ENCODE measurements around the gene UGT1A8.
"Not testable (repeated sequence)": the region's sequence is repeated elsewhere in the genome, so short reads cannot be mapped to it uniquely, and the experiment has no call there.

UGT1A8 gene

DNA sequence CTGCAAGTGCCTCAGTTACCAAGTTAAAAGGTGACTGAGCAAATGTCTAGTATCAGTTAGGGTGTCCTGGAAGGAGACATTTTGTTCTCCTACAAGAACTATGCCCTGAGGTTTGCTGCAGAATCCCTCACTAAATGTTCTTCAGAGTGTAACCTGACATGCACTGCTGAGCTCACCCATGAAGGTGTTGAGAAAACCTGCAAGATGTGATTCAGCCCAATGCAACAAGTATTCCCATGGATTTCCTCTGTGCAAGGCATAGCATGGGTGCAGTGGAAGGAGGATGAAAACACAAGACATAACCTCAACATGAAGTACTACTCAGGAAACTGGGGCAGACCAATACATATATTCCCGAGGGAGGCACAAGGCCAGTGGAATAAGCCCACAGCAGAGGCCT lies 15.4 kb upstream of the UGT1A8 start:
- no peak for DNase-seq (ENCODE audit: extremely low read depth, insufficient read length)

DNA sequence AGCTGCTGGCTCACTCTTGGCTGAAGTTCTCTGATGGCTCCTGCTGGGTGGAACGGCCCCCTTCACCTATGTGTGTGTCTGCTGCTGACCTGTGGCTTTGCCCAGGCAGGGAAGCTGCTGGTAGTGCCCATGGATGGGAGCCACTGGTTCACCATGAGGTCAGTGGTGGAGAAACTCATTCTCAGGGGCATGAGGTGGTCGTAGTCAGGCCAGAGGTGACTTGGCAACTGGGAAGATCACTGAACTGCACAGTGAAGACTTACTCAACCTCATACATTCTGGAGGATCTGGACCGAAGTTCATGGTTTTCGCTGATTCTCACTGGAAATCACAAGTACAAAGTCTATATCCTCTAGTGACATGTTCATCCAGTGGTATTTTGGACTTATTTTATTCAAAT lies 13.9 kb upstream of the UGT1A8 start:
- no peaks in the 10 kb centered on the region for H3K27me3 ChIP-seq (replicated peaks; ENCODE audit: control insufficient read depth, insufficient read depth, low read length)
- H3K36me3 ChIP-seq (ENCODE audit: control insufficient read depth, insufficient read depth, low read length), result no peaks in the 10 kb centered on the region
- H3K4me3 ChIP-seq (replicated peaks; ENCODE audit: low read depth, low read length), result no peak overlapping the region
- TF ChIP-seq, protein P1, sequence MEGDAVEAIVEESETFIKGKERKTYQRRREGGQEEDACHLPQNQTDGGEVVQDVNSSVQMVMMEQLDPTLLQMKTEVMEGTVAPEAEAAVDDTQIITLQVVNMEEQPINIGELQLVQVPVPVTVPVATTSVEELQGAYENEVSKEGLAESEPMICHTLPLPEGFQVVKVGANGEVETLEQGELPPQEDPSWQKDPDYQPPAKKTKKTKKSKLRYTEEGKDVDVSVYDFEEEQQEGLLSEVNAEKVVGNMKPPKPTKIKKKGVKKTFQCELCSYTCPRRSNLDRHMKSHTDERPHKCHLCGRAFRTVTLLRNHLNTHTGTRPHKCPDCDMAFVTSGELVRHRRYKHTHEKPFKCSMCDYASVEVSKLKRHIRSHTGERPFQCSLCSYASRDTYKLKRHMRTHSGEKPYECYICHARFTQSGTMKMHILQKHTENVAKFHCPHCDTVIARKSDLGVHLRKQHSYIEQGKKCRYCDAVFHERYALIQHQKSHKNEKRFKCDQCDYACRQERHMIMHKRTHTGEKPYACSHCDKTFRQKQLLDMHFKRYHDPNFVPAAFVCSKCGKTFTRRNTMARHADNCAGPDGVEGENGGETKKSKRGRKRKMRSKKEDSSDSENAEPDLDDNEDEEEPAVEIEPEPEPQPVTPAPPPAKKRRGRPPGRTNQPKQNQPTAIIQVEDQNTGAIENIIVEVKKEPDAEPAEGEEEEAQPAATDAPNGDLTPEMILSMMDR (IDR thresholded peaks at IDR 0.05; ENCODE audit: insufficient read depth, low read length, poor library complexity, severe bottlenecking), result no peak
- no peak for DNase-seq (ENCODE audit: extremely low read depth, insufficient read length)

More for the DNA sequence above, 15.4 kb upstream of the UGT1A8 start:
- no peaks in the 10 kb centered on the region for H3K36me3 ChIP-seq (ENCODE audit: control insufficient read depth, insufficient read depth, low read length)
- no peaks in the 10 kb centered on the region for H3K27me3 ChIP-seq (replicated peaks; ENCODE audit: control insufficient read depth, insufficient read depth, low read length)
- H3K4me3 ChIP-seq (replicated peaks; ENCODE audit: low read depth, low read length), result no peak overlapping the region
- TF ChIP-seq, protein P1 (IDR thresholded peaks at IDR 0.05; ENCODE audit: insufficient read depth, low read length, poor library complexity, severe bottlenecking), result no peak

DNA sequence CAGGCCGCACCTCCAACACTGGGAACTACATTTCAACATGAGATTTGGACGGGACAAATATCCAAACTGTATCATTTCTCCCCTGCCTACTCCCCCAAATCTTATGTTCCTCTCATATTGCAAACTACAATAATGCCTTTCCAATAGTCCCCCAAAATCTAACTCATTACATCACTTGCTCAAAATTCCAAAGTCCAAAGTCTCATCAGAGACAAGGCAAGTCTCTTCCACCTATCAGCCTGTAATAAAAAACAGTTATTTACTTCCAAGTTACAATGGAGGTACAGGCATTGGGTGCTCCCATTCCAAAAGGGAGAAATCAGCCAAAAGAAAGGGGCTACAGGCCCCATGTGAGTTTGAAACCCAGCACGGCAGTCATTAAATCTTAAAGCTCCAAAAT lies 12.6 kb upstream of the UGT1A8 start:
- TF ChIP-seq, protein P1 (IDR thresholded peaks at IDR 0.05; ENCODE audit: insufficient read depth, low read length, poor library complexity, severe bottlenecking), result no peak
- no peaks in the 10 kb centered on the region for H3K27me3 ChIP-seq (replicated peaks; ENCODE audit: control insufficient read depth, insufficient read depth, low read length)
- DNase-seq (ENCODE audit: extremely low read depth, insufficient read length), result no peak
- H3K36me3 ChIP-seq (ENCODE audit: control insufficient read depth, insufficient read depth, low read length), result no peaks in the 10 kb centered on the region
- H3K4me3 ChIP-seq (replicated peaks; ENCODE audit: low read depth, low read length), result no peak overlapping the region

DNA sequence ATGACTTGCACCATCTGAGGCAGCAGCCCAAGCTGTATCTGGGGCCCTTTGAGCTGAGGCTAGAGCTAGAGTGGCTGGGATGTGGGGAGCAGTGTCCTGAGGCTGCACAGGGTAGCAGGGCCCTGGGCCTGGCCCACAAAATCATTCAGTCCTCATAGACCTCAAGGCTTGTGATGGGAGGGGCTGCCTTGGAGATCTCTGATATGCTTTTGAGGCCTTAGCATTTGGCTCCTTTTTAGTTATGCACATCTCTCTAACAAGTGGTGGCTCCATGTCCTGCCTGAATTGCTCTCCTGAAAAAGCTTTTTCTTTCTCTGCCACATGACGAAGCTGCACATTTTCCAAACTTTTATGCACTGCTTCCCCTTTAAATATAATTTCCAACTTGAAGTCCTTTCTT lies 11.8 kb upstream of the UGT1A8 start:
- Histone ChIP-seq H3K27me3 (replicated peaks; ENCODE audit: control insufficient read depth, insufficient read depth, low read length) (no peaks in the 10 kb centered on the region), H3K36me3 (ENCODE audit: control insufficient read depth, insufficient read depth, low read length) (no peaks in the 10 kb centered on the region), H3K4me3 (replicated peaks; ENCODE audit: low read depth, low read length) (no peak overlapping the region)
- no peak for DNase-seq (ENCODE audit: extremely low read depth, insufficient read length)
- TF ChIP-seq, protein P1 (IDR thresholded peaks at IDR 0.05; ENCODE audit: insufficient read depth, low read length, poor library complexity, severe bottlenecking), result no peak

DNA sequence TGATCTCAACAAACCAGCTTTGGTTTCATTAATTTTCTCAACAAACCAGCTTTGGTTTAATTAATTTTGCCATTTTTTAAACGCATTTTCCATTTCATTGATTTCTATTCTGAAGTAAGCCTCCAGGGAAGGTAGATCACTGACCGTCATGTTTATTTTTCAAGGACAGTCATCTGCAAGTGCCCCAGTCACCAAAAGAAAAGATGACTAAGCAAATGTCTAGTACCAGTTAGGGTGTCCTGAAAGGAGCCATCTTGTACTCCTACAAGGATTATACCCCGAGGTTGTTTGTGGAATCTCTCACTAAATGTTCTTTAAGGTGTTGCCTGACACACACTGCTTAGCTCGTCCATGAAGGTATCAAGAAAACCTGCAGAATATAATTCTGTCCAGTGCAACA lies 6.1 kb upstream of the UGT1A8 start:
- Histone ChIP-seq H3K36me3 (ENCODE audit: control insufficient read depth, insufficient read depth, low read length) (no peaks in the 10 kb centered on the region), H3K4me3 (replicated peaks; ENCODE audit: low read depth, low read length) (no peak overlapping the region), H3K27me3 (replicated peaks; ENCODE audit: control insufficient read depth, insufficient read depth, low read length) (no peaks in the 10 kb centered on the region)
- DNase-seq (ENCODE audit: extremely low read depth, insufficient read length), result no peak
- TF ChIP-seq, protein P1 (IDR thresholded peaks at IDR 0.05; ENCODE audit: insufficient read depth, low read length, poor library complexity, severe bottlenecking), result no peak

DNA sequence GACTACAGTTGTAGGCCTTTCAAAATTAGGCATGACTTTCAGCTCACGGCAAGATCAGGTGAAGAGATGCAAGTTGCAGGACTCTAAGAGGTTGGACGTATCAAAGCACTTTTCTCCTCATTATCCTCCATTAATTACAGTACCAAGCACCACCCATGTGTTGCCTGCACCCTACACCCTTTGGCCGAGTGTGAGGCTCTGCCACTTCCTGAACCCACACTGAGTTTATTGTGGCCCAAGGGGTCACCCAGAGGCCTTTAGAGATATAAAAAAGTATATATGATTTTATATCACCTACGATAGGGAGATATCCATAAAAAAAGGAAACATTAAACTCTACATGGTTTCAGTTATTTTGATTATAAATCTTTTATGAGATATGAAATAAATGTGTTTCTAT lies 2.8 kb downstream of the UGT1A8 start:
- Histone ChIP-seq H3K27me3 (replicated peaks; ENCODE audit: control insufficient read depth, insufficient read depth, low read length) (no peaks in the 10 kb centered on the region), H3K36me3 (ENCODE audit: control insufficient read depth, insufficient read depth, low read length) (no peaks in the 10 kb centered on the region), H3K4me3 (replicated peaks; ENCODE audit: low read depth, low read length) (no peak overlapping the region)
- no peak for DNase-seq (ENCODE audit: extremely low read depth, insufficient read length)
- TF ChIP-seq, protein P1 (IDR thresholded peaks at IDR 0.05; ENCODE audit: insufficient read depth, low read length, poor library complexity, severe bottlenecking), result no peak

DNA sequence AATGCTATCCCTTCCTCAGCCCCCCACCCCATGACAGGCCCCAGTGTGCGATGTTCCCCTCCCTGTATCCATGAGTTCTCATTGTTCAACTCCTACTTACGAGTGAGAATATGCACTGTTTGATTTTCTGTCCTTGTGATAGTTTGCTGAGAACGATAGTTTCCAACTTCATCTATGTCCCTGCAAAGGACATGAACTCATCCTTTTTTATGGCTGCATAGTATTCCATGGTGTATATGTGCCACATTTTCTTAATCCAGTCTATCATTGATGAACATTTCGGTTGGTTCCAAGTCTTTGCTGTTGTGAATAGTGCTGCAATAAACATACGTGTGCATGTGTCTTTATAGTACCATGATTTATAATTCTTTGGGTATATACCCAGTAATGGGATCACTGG lies 4.4 kb downstream of the UGT1A8 start:
- H3K27me3 ChIP-seq (replicated peaks; ENCODE audit: control insufficient read depth, insufficient read depth, low read length); DNase-seq (ENCODE audit: extremely low read depth, insufficient read length); H3K36me3 ChIP-seq (ENCODE audit: control insufficient read depth, insufficient read depth, low read length); H3K4me3 ChIP-seq (replicated peaks; ENCODE audit: low read depth, low read length): not testable (repeated sequence)

Measured in GM06990 (cell line).